OCI-LY7 (cell line): Measurements from ENCODE around the gene NCAM2.

ENCODE experiments used
- CTCF ChIP-seq: fragments of 200-600 bp; sonication (generic); conservative IDR thresholded peaks from 2 replicates; pipeline ENCODE4 v1.5.1; 2014; ENCODE audit warnings: mild to moderate bottlenecking, antibody characterized with exemption, low read length, moderate library complexity, mixed read lengths
- EZH2phosphoT487 ChIP-seq: fragments of 200-600 bp; sonication (generic); IDR thresholded peaks from 2 replicates; pipeline ENCODE4 v1.6.1; 2018; ENCODE audit warnings: low read depth, borderline replicate concordance, mild to moderate bottlenecking, mixed run types, antibody characterized with exemption, low read length, moderate library complexity, mixed read lengths

DNA sequence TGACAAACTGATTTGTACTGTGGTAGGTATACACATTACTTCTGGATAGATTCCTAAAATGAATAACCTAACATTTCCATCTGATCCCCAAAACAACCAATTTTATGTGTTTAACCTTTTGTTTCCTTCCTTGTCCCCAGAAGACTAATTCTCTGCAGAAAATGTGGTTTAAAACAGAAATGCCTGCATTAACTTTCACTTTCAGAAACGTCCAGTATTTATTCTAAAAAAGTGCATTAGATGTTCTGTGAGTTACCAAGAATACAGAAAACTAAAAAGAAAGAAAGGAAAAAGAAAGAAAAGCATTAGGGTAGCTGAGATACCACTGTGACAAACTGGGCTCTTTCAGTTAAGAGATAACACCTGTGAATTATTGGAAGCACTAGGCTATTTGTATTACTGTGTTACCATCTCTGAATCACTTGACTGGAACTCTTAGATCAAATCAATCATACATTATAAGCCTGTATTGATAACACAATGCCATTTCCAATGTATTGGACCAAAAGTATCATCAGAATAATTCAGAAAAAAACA is 177.7 kb downstream of the NCAM2 start:
- TF ChIP-seq CTCF (no peak), EZH2phosphoT487 (no peak)
